ENCODE results near the gene BCAN. TPM values are rescaled to one million over a fixed set of nuclear protein-coding genes. Genes with fewer than 3 reads are reported as not detected.

Gene BCAN
- total and polyA plus RNA-seq, 2 of the 8 experiments (the other 6 are each of a cell fraction or from before 2014, with no cell fraction given), result 4.5 to 24.0 TPM

DNA sequence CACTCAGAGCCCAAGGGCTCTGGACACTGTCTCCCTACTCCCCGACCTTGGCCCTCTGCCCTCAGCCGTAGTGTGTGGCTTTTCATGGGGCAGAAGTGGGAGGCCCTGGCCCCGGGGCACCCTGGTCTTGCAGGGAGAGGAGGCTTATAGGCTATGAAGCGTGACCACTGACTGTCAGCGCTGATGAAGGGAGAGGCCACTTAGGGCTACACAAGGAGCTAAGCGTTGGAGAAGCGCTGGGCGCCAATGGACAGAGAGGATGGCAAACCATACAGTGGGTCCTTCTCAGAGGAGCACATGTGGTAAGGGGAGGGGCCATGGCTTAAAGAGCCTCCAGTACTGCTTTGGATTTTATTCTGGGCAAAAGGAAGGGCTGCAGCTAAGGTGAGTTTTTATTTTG is 55.6 kb downstream of the BCAN start:
- peaks cover 4% of the 10 kb centered on the region; the same call in 1 of the 2 replicates for H3K79me1 ChIP-seq (ENCODE audit: low read depth, low read length)
- H3K27me3 ChIP-seq (replicated peaks in 1 of 4; ENCODE audit: control insufficient read depth in 3 of 4, extremely low read depth in 1 of 4, insufficient read depth in 3 of 4, low read length in 3 of 4), result no peaks in the 10 kb centered on the region
- H3K18ac ChIP-seq (ENCODE audit: extremely low read depth, low read length), result no peak overlapping the region
- H3K36me3 ChIP-seq (ENCODE audit: control insufficient read depth in 2 of 4, insufficient read depth in 4 of 4, low read length in 3 of 4), result peaks cover 14 to 40% (median 26%) of the 10 kb centered on the region in 4 experiments
- H4K8ac ChIP-seq (ENCODE audit: extremely low read depth, insufficient read depth, low read length), result no peak overlapping the region
- no peak overlapping the region for H2BK15ac ChIP-seq (ENCODE audit: low read length)
- no peak overlapping the region for H3K56ac ChIP-seq (replicated peaks; ENCODE audit: insufficient read length, low read depth, low read length)
- POLR2A ChIA-PET (ENCODE audit: partially characterized antibody), result interaction anchor here (0.9 to 13.9 kb wide), 2 partner anchors 11 to 21 kb away, joined by 3 to 530 read pairs; partner anchors contain the start of gene CRABP2
- no peak overlapping the region for H2BK20ac ChIP-seq (ENCODE audit: low read length)
- no peak overlapping the region for H2BK120ac ChIP-seq (replicated peaks; ENCODE audit: low read depth, low read length)
- H3K4me2 ChIP-seq (ENCODE audit: insufficient read depth in 1 of 2, low read depth in 2 of 2, low read length in 2 of 2), result no peak overlapping the region
- H2AFZ ChIP-seq (ENCODE audit: low read length), result no peak overlapping the region
- no peaks in the 10 kb centered on the region for H3K9me3 ChIP-seq (ENCODE audit: insufficient read depth in 2 of 2, low read depth in 1 of 2, low read length in 1 of 2)
- H3K79me2 ChIP-seq (ENCODE audit: control insufficient read depth in 1 of 2, insufficient read depth in 2 of 2, low read length in 2 of 2), result no peaks in the 10 kb centered on the region
- H2BK12ac ChIP-seq (ENCODE audit: low read depth, low read length), result no peak overlapping the region
- 95% methylated on average over 8 of the region's 8 CpGs; no CpG with 5 or more reads in 1 of the 2 experiments for WGBS, 2 experiments (ENCODE audit: extremely low coverage in 1 of 2, insufficient coverage in 1 of 2, insufficient read length in 1 of 2, insufficient replicate concordance in 2 of 2, low coverage in 1 of 2, low lambda C conversion rate in 2 of 2, missing lambda C conversion rate in 1 of 2)
- H4K5ac ChIP-seq (ENCODE audit: insufficient read length, low read depth, low read length), result no peak overlapping the region
- no peak overlapping the region for H3K4me3 ChIP-seq (ENCODE audit: extremely low read depth in 1 of 4, insufficient read depth in 2 of 4, low read depth in 3 of 4, low read length in 4 of 4)
- DNase-seq (ENCODE audit: low read depth in 1 of 2, low spot score in 2 of 2) (no peak), FAIRE-seq (no peak)
- H3K27ac ChIP-seq (ENCODE audit: low read depth, low read length), result no peak overlapping the region
- no peak overlapping the region for H3K14ac ChIP-seq (ENCODE audit: insufficient read length)
- peaks cover 2 to 3% of the 10 kb centered on the region in 2 experiments for H4K20me1 ChIP-seq (replicated peaks in 1 of 2; ENCODE audit: control insufficient read depth in 1 of 2, insufficient read depth in 2 of 2, low read length in 2 of 2)
- H3K23me2 ChIP-seq (ENCODE audit: low read depth, low read length), result peaks cover 4% of the 10 kb centered on the region; the same call in 1 of the 2 replicates
- H2AK5ac ChIP-seq (ENCODE audit: low read depth, low read length), result no peak overlapping the region
- peaks cover 13 to 17% (median 14%) of the 10 kb centered on the region in 4 experiments for H3K4me1 ChIP-seq (replicated peaks in 1 of 4; ENCODE audit: control insufficient read depth in 3 of 4, insufficient read depth in 4 of 4, low read length in 3 of 4)
- H3K9ac ChIP-seq (replicated peaks in 1 of 4; ENCODE audit: extremely low read depth in 1 of 4, low read depth in 3 of 4, low read length in 3 of 4), result no peak overlapping the region
- no peak overlapping the region for H2BK5ac ChIP-seq (ENCODE audit: low read depth, low read length)
- no peak overlapping the region for H4K91ac ChIP-seq (replicated peaks; ENCODE audit: insufficient read length, low read length)
- no peak overlapping the region for H3K23ac ChIP-seq (ENCODE audit: insufficient read length)
- CTCF ChIA-PET (ENCODE audit: partially characterized antibody), result interaction anchor here (0.9 to 66.0 kb wide), 4 partner anchors 8 to 211 kb away, joined by 3 to 4284 read pairs (median 2144); partner anchors contain the start of genes CRABP2, ISG20L2, METTL25B and NES
- no peak overlapping the region for H3K4ac ChIP-seq (replicated peaks; ENCODE audit: insufficient read length, low read depth, low read length)
- TF ChIP-seq GTF2F1 (IDR thresholded peaks at IDR 0.05; ENCODE audit: borderline replicate concordance, low read depth, low read length), result no peak
- TF ChIP-seq RAD21 (IDR thresholded peaks at IDR 0.05 in 1 of 2, conservative IDR thresholded peaks at IDR 0.05 in 1 of 2; ENCODE audit: low read depth in 2 of 2, low read length in 2 of 2), result no peak
- no peak for TF ChIP-seq RNF2 (IDR thresholded peaks at IDR 0.05; ENCODE audit: borderline replicate concordance, low read depth, low read length, missing control alignments, poor library complexity, severe bottlenecking)
- TF ChIP-seq KDM5A (IDR thresholded peaks at IDR 0.05; ENCODE audit: low read length), result no peak
- TF ChIP-seq, protein P1, sequence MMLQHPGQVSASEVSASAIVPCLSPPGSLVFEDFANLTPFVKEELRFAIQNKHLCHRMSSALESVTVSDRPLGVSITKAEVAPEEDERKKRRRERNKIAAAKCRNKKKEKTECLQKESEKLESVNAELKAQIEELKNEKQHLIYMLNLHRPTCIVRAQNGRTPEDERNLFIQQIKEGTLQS (IDR thresholded peaks at IDR 0.05; ENCODE audit: insufficient read depth, low read depth, low read length), result no peak
- TF ChIP-seq SIX5 (IDR thresholded peaks at IDR 0.05; ENCODE audit: low read depth, low read length), result no peak
- TF ChIP-seq TBP (IDR thresholded peaks at IDR 0.05; ENCODE audit: low read depth, low read length), result no peak
- no peak for TF ChIP-seq SUZ12 (IDR thresholded peaks at IDR 0.05; ENCODE audit: low read length)
- no peak for TF ChIP-seq HDAC2 (IDR thresholded peaks at IDR 0.05; ENCODE audit: borderline replicate concordance in 1 of 2, low read depth in 2 of 2, low read length in 2 of 2)
- TF ChIP-seq CHD1 (IDR thresholded peaks at IDR 0.05; ENCODE audit: low read depth, low read length), result no peak
- no peak for TF ChIP-seq TEAD4 (IDR thresholded peaks at IDR 0.05; ENCODE audit: low read depth, low read length)
- TF ChIP-seq CREB1 (IDR thresholded peaks at IDR 0.05), result no peak
- TF ChIP-seq BRCA1 (IDR thresholded peaks at IDR 0.05; ENCODE audit: low read depth, low read length), result no peak

Measured in H1 (cell line).